ENCODE results near the gene MOV10L1.
A peak's percentile ranks its signal among the peaks of the same experiment; 100 is the strongest.

MOV10L1 gene

GRCh38 chr22:50186181-50186714, 96.4 kb downstream of the MOV10L1 start:
- peaks cover 23% of the 10 kb centered on the region for H3K36me3 Mint-ChIP-seq (ENCODE audit: insufficient read depth)
- H3K4me3 Mint-ChIP-seq, result peak overlapping the region; percentile 93
- H3K27me3 Mint-ChIP-seq, result no peaks in the 10 kb centered on the region
- ATAC-seq (replicated peaks; ENCODE audit: extremely low read depth, poor library complexity, severe bottlenecking), result no peak
- no peak for DNase-seq (ENCODE audit: low spot score in 2 of 2)
- H3K9me3 Mint-ChIP-seq, result no peaks in the 10 kb centered on the region
- H3K4me1 Mint-ChIP-seq, result peaks cover 32% of the 10 kb centered on the region
- H3K27ac Mint-ChIP-seq (ENCODE audit: low read depth), result peak overlapping the region; percentile 96

GRCh38 chr22:50186761-50187523, 97.1 kb downstream of the MOV10L1 start:
- no peaks in the 10 kb centered on the region for H3K27me3 Mint-ChIP-seq
- DNase-seq (ENCODE audit: low spot score in 2 of 2) (no peak), ATAC-seq (replicated peaks; ENCODE audit: extremely low read depth, poor library complexity, severe bottlenecking) (no peak)
- H3K36me3 Mint-ChIP-seq (ENCODE audit: insufficient read depth), result peaks cover 28% of the 10 kb centered on the region
- peaks cover 39% of the 10 kb centered on the region for H3K4me1 Mint-ChIP-seq
- no peaks in the 10 kb centered on the region for H3K9me3 Mint-ChIP-seq
- peak overlapping the region; percentile 96 for H3K27ac Mint-ChIP-seq (ENCODE audit: low read depth)
- H3K4me3 Mint-ChIP-seq, result peak overlapping the region; percentile 93

GRCh38 chr22:50188356-50188755, 98.5 kb downstream of the MOV10L1 start:
- Mint-ChIP-seq H3K27ac (ENCODE audit: low read depth) (no peak overlapping the region), H3K27me3 (no peaks in the 10 kb centered on the region), H3K4me1 (peaks cover 48% of the 10 kb centered on the region), H3K36me3 (ENCODE audit: insufficient read depth) (peaks cover 35% of the 10 kb centered on the region), H3K4me3 (no peak overlapping the region), H3K9me3 (no peaks in the 10 kb centered on the region)
- no peak for ATAC-seq (replicated peaks; ENCODE audit: extremely low read depth, poor library complexity, severe bottlenecking)
- DNase-seq (ENCODE audit: low spot score in 2 of 2), result no peak

- H3K9me3 Mint-ChIP-seq, result no peaks in the 10 kb centered on the region
- peaks cover 35% of the 10 kb centered on the region for H3K36me3 Mint-ChIP-seq (ENCODE audit: insufficient read depth)
- DNase-seq (ENCODE audit: low spot score in 2 of 2), result no peak
These were observed 99.5 kb downstream of the MOV10L1 start for GRCh38 chr22:50189184-50189848.

GRCh38 chr22:50189849-50190181, 100.0 kb downstream of the MOV10L1 start:
- Mint-ChIP-seq H3K4me3 (peak overlapping the region; percentile 89), H3K27ac (ENCODE audit: low read depth) (peak overlapping the region; percentile 97), H3K36me3 (ENCODE audit: insufficient read depth) (peaks cover 35% of the 10 kb centered on the region), H3K27me3 (no peaks in the 10 kb centered on the region), H3K4me1 (peaks cover 44% of the 10 kb centered on the region), H3K9me3 (no peaks in the 10 kb centered on the region)
- DNase-seq (ENCODE audit: low spot score in 2 of 2) (no peak), ATAC-seq (replicated peaks; ENCODE audit: extremely low read depth, poor library complexity, severe bottlenecking) (no peak)

More at GRCh38 chr22:50189184-50189848, 99.5 kb downstream of the MOV10L1 start:
- Mint-ChIP-seq H3K27ac (ENCODE audit: low read depth) (peak overlapping the region; percentile 97), H3K4me3 (peak overlapping the region; percentile 89), H3K27me3 (no peaks in the 10 kb centered on the region), H3K4me1 (peaks cover 48% of the 10 kb centered on the region)
- no peak for ATAC-seq (replicated peaks; ENCODE audit: extremely low read depth, poor library complexity, severe bottlenecking)

- peak; percentile 70 to 80 for DNase-seq (ENCODE audit: low spot score in 2 of 2)
These were observed 100.6 kb downstream of the MOV10L1 start for GRCh38 chr22:50190182-50190940.

GRCh38 chr22:50190941-50191741, 101.3 kb downstream of the MOV10L1 start:
- Mint-ChIP-seq H3K27me3 (no peaks in the 10 kb centered on the region), H3K27ac (ENCODE audit: low read depth) (peak overlapping the region; percentile 97), H3K4me1 (peaks cover 43% of the 10 kb centered on the region), H3K9me3 (no peaks in the 10 kb centered on the region), H3K4me3 (peak overlapping the region; percentile 89), H3K36me3 (ENCODE audit: insufficient read depth) (peaks cover 37% of the 10 kb centered on the region)
- DNase-seq (ENCODE audit: low spot score in 2 of 2), result peak; percentile 63 to 82
- peak; percentile 79 for ATAC-seq (replicated peaks; ENCODE audit: extremely low read depth, poor library complexity, severe bottlenecking)

More at GRCh38 chr22:50190182-50190940, 100.6 kb downstream of the MOV10L1 start:
- peak overlapping the region; percentile 97 for H3K27ac Mint-ChIP-seq (ENCODE audit: low read depth)
- ATAC-seq (replicated peaks; ENCODE audit: extremely low read depth, poor library complexity, severe bottlenecking), result peak; percentile 38
- H3K36me3 Mint-ChIP-seq (ENCODE audit: insufficient read depth), result peaks cover 36% of the 10 kb centered on the region
- peak overlapping the region; percentile 89 for H3K4me3 Mint-ChIP-seq
- no peaks in the 10 kb centered on the region for H3K27me3 Mint-ChIP-seq
- H3K4me1 Mint-ChIP-seq, result peaks cover 43% of the 10 kb centered on the region
- H3K9me3 Mint-ChIP-seq, result no peaks in the 10 kb centered on the region

- Mint-ChIP-seq H3K4me1 (peaks cover 32% of the 10 kb centered on the region), H3K9me3 (no peaks in the 10 kb centered on the region), H3K36me3 (ENCODE audit: insufficient read depth) (peaks cover 36% of the 10 kb centered on the region), H3K27me3 (no peaks in the 10 kb centered on the region), H3K4me3 (peak overlapping the region; percentile 89), H3K27ac (ENCODE audit: low read depth) (peak overlapping the region; percentile 97)
- ATAC-seq (replicated peaks; ENCODE audit: extremely low read depth, poor library complexity, severe bottlenecking) (no peak), DNase-seq (ENCODE audit: low spot score in 2 of 2) (no peak)
These were observed 102.8 kb downstream of the MOV10L1 start for GRCh38 chr22:50192436-50193204.

- Mint-ChIP-seq H3K27ac (ENCODE audit: low read depth) (no peak overlapping the region), H3K27me3 (no peaks in the 10 kb centered on the region), H3K4me1 (peaks cover 30% of the 10 kb centered on the region), H3K4me3 (no peak overlapping the region), H3K36me3 (ENCODE audit: insufficient read depth) (peaks cover 36% of the 10 kb centered on the region), H3K9me3 (no peaks in the 10 kb centered on the region)
- no peak for DNase-seq (ENCODE audit: low spot score in 2 of 2)
- ATAC-seq (replicated peaks; ENCODE audit: extremely low read depth, poor library complexity, severe bottlenecking), result no peak
These were observed 103.8 kb downstream of the MOV10L1 start for GRCh38 chr22:50193621-50194020.

GRCh38 chr22:50194037-50194805, 104.4 kb downstream of the MOV10L1 start:
- H3K9me3 Mint-ChIP-seq, result no peaks in the 10 kb centered on the region
- no peak overlapping the region for H3K27ac Mint-ChIP-seq (ENCODE audit: low read depth)
- peaks cover 39% of the 10 kb centered on the region for H3K36me3 Mint-ChIP-seq (ENCODE audit: insufficient read depth)
- H3K4me1 Mint-ChIP-seq, result peaks cover 28% of the 10 kb centered on the region
- DNase-seq (ENCODE audit: low spot score in 2 of 2) (no peak), ATAC-seq (replicated peaks; ENCODE audit: extremely low read depth, poor library complexity, severe bottlenecking) (no peak)
- H3K27me3 Mint-ChIP-seq, result no peaks in the 10 kb centered on the region
- H3K4me3 Mint-ChIP-seq, result no peak overlapping the region

- peaks cover 20% of the 10 kb centered on the region for H3K4me1 Mint-ChIP-seq
- no peak for DNase-seq (ENCODE audit: low spot score in 2 of 2)
- no peak for ATAC-seq (replicated peaks; ENCODE audit: extremely low read depth, poor library complexity, severe bottlenecking)
- H3K27ac Mint-ChIP-seq (ENCODE audit: low read depth), result no peak overlapping the region
- peaks cover 30% of the 10 kb centered on the region for H3K36me3 Mint-ChIP-seq (ENCODE audit: insufficient read depth)
- no peak overlapping the region for H3K4me3 Mint-ChIP-seq
- no peaks in the 10 kb centered on the region for H3K9me3 Mint-ChIP-seq
- no peaks in the 10 kb centered on the region for H3K27me3 Mint-ChIP-seq
These were observed 106.5 kb downstream of the MOV10L1 start for GRCh38 chr22:50196256-50196655.

Data from central memory CD8-positive, alpha-beta T cell (primary cell).